Effector memory CD8-positive, alpha-beta T cell (primary cell): Measurements from ENCODE around the gene RND3.
A peak's percentile ranks its signal among the peaks of the same experiment; 100 is the strongest.

Experiments used
- ATAC-seq: fragments of 150-1000 bp; cut with Tn5 transposase; replicated peaks from 2 replicates; pipeline ENCODE4 v1.10.0; 2021; ENCODE audit warnings: mild to moderate bottlenecking, moderate library complexity
- DNase-seq, 3 experiments: peaks; one replicate each; pipeline ENCODE4 v3.0.0; 2021
- H3K27ac Mint-ChIP-seq, 2 donors: one replicate each; pipeline ENCODE4 v1.8.0; 2022; ENCODE audit warnings: mild to moderate bottlenecking in 2 of 2, mixed read lengths in 2 of 2, moderate library complexity in 2 of 2
- H3K27me3 Mint-ChIP-seq, 2 donors: one replicate each; pipeline ENCODE4 v1.8.0; 2022; ENCODE audit warnings: mixed read lengths in 2 of 2
- H3K36me3 Mint-ChIP-seq: one replicate; pipeline ENCODE4 v1.8.0; 2022; ENCODE audit warnings: mild to moderate bottlenecking, moderate library complexity, mixed read lengths; ENCODE audit not compliant: insufficient read depth
- H3K4me1 Mint-ChIP-seq, 2 donors: one replicate each; pipeline ENCODE4 v1.8.0; 2022; ENCODE audit warnings: low read depth in 2 of 2, mixed read lengths in 2 of 2
- H3K4me3 Mint-ChIP-seq, 2 donors: one replicate each; pipeline ENCODE4 v1.8.0; 2022; ENCODE audit warnings: mild to moderate bottlenecking in 2 of 2, mixed read lengths in 2 of 2, moderate library complexity in 2 of 2
- H3K9me3 Mint-ChIP-seq, 2 donors: one replicate each; pipeline ENCODE4 v1.8.0; 2022; ENCODE audit warnings: mixed read lengths in 2 of 2
- total RNA-seq, 9 experiments: gene quantifications; one replicate each; lab custom pipeline; 2026; lab: John Stamatoyannopoulos, UW

RND3 gene
- 0 to 4.7 (median 0) reads per million in 9 experiments for total RNA-seq

GRCh38 chr2:150487537-150488429 is at the start of gene RND3:
RND3 (minus strand) TSS chr2:150487667; CDS start chr2:150487417, 250 bp downstream.
- H3K4me1 Mint-ChIP-seq, result peaks cover 9 to 13% of the 10 kb centered on the region in 2 donors
- H3K36me3 Mint-ChIP-seq, result no peaks in the 10 kb centered on the region
- H3K27me3 Mint-ChIP-seq, result peaks cover 26 to 58% of the 10 kb centered on the region in 2 donors
- ATAC-seq (no peak), DNase-seq (no peak)
- H3K9me3 Mint-ChIP-seq, result peaks cover 0 to 7% of the 10 kb centered on the region in 2 donors
- no peak within 1 kb of the TSS for H3K27ac Mint-ChIP-seq
- H3K4me3 Mint-ChIP-seq, result peak within 1 kb of the TSS in 1 of 2 donors; percentile 33

- Mint-ChIP-seq H3K27ac (no peak overlapping the region), H3K4me3 (no peak overlapping the region), H3K36me3 (no peaks in the 10 kb centered on the region), H3K9me3 (peaks cover 0 to 2% of the 10 kb centered on the region in 2 donors), H3K27me3 (no peaks in the 10 kb centered on the region), H3K4me1 (no peaks in the 10 kb centered on the region)
- ATAC-seq, result no peak
- DNase-seq, result no peak
Measured at GRCh38 chr2:150535176-150535575, 47.7 kb upstream of the RND3 start.

- peaks cover 0 to 2% of the 10 kb centered on the region in 2 donors for H3K9me3 Mint-ChIP-seq
- no peaks in the 10 kb centered on the region for H3K27me3 Mint-ChIP-seq
- no peaks in the 10 kb centered on the region for H3K4me1 Mint-ChIP-seq
- DNase-seq (no peak), ATAC-seq (no peak)
- H3K4me3 Mint-ChIP-seq, result no peak overlapping the region
- H3K27ac Mint-ChIP-seq, result no peak overlapping the region
- no peaks in the 10 kb centered on the region for H3K36me3 Mint-ChIP-seq
Measured at GRCh38 chr2:150532879-150533278, 45.4 kb upstream of the RND3 start.

- H3K4me1 Mint-ChIP-seq, result no peaks in the 10 kb centered on the region
- DNase-seq (no peak), ATAC-seq (no peak)
- H3K27me3 Mint-ChIP-seq, result no peaks in the 10 kb centered on the region
- H3K36me3 Mint-ChIP-seq, result no peaks in the 10 kb centered on the region
- H3K4me3 Mint-ChIP-seq, result no peak overlapping the region
- peaks cover 0 to 2% of the 10 kb centered on the region in 2 donors for H3K9me3 Mint-ChIP-seq
- H3K27ac Mint-ChIP-seq, result no peak overlapping the region
Measured at GRCh38 chr2:150532020-150532419, 44.6 kb upstream of the RND3 start.

GRCh38 chr2:150531591-150531990 is 44.1 kb upstream of the RND3 start:
- Mint-ChIP-seq H3K27me3 (no peaks in the 10 kb centered on the region), H3K4me3 (no peak overlapping the region), H3K27ac (no peak overlapping the region), H3K4me1 (no peaks in the 10 kb centered on the region), H3K9me3 (peaks cover 0 to 2% of the 10 kb centered on the region in 2 donors), H3K36me3 (no peaks in the 10 kb centered on the region)
- DNase-seq, result no peak
- no peak for ATAC-seq

- H3K27ac Mint-ChIP-seq, result no peak overlapping the region
- no peak for DNase-seq
- no peaks in the 10 kb centered on the region for H3K9me3 Mint-ChIP-seq
- no peak overlapping the region for H3K4me3 Mint-ChIP-seq
- no peaks in the 10 kb centered on the region for H3K4me1 Mint-ChIP-seq
- H3K36me3 Mint-ChIP-seq, result no peaks in the 10 kb centered on the region
- H3K27me3 Mint-ChIP-seq, result no peaks in the 10 kb centered on the region
- no peak for ATAC-seq
Measured at GRCh38 chr2:150530168-150530567, 42.7 kb upstream of the RND3 start.

- no peak for DNase-seq
- ATAC-seq, result no peak
- Mint-ChIP-seq H3K9me3 (no peaks in the 10 kb centered on the region), H3K27ac (no peak overlapping the region), H3K36me3 (no peaks in the 10 kb centered on the region), H3K4me3 (no peak overlapping the region), H3K27me3 (no peaks in the 10 kb centered on the region), H3K4me1 (no peaks in the 10 kb centered on the region)
Measured at GRCh38 chr2:150528861-150529801, 41.7 kb upstream of the RND3 start.

GRCh38 chr2:150526827-150527226 is 39.4 kb upstream of the RND3 start:
- no peak overlapping the region for H3K4me3 Mint-ChIP-seq
- no peaks in the 10 kb centered on the region for H3K36me3 Mint-ChIP-seq
- H3K27me3 Mint-ChIP-seq, result no peaks in the 10 kb centered on the region
- H3K27ac Mint-ChIP-seq, result no peak overlapping the region
- no peaks in the 10 kb centered on the region for H3K4me1 Mint-ChIP-seq
- ATAC-seq (no peak), DNase-seq (no peak)
- H3K9me3 Mint-ChIP-seq, result peaks cover 6 to 12% of the 10 kb centered on the region in 2 donors

- Mint-ChIP-seq H3K9me3 (peaks cover 8 to 19% of the 10 kb centered on the region in 2 donors), H3K36me3 (no peaks in the 10 kb centered on the region), H3K27me3 (no peaks in the 10 kb centered on the region), H3K4me3 (no peak overlapping the region), H3K27ac (no peak overlapping the region), H3K4me1 (no peaks in the 10 kb centered on the region)
- no peak for ATAC-seq
- no peak for DNase-seq
Measured at GRCh38 chr2:150526006-150526405, 38.5 kb upstream of the RND3 start.

GRCh38 chr2:150522269-150522668 is 34.8 kb upstream of the RND3 start:
- Mint-ChIP-seq H3K9me3 (peaks cover 10 to 24% of the 10 kb centered on the region in 2 donors), H3K27me3 (no peaks in the 10 kb centered on the region), H3K27ac (no peak overlapping the region), H3K4me3 (no peak overlapping the region), H3K36me3 (peaks cover 4% of the 10 kb centered on the region), H3K4me1 (no peaks in the 10 kb centered on the region)
- no peak for DNase-seq
- no peak for ATAC-seq

GRCh38 chr2:150520887-150521664 is 33.6 kb upstream of the RND3 start:
- H3K9me3 Mint-ChIP-seq, result peaks cover 10 to 24% of the 10 kb centered on the region in 2 donors
- peaks cover 4% of the 10 kb centered on the region for H3K36me3 Mint-ChIP-seq
- ATAC-seq, result no peak
- H3K4me1 Mint-ChIP-seq, result no peaks in the 10 kb centered on the region
- H3K27me3 Mint-ChIP-seq, result no peaks in the 10 kb centered on the region
- H3K27ac Mint-ChIP-seq, result no peak overlapping the region
- no peak for DNase-seq
- no peak overlapping the region for H3K4me3 Mint-ChIP-seq

- H3K36me3 Mint-ChIP-seq, result peaks cover 4% of the 10 kb centered on the region
- H3K4me3 Mint-ChIP-seq, result no peak overlapping the region
- no peaks in the 10 kb centered on the region for H3K4me1 Mint-ChIP-seq
- peaks cover 10 to 24% of the 10 kb centered on the region in 2 donors for H3K9me3 Mint-ChIP-seq
- DNase-seq, result no peak
- no peaks in the 10 kb centered on the region for H3K27me3 Mint-ChIP-seq
- H3K27ac Mint-ChIP-seq, result no peak overlapping the region
- no peak for ATAC-seq
Measured at GRCh38 chr2:150520033-150520432, 32.6 kb upstream of the RND3 start.
